ENCODE results near the gene PNPLA6. TPM values are rescaled to one million over a fixed set of nuclear protein-coding genes. Genes with fewer than 3 reads are reported as not detected.

The PNPLA6 gene
- total RNA-seq, 3 donors from 2014 or later (not counting 1 experiment from before 2014, with no cell fraction given) = 118 to 190 (median 125) TPM

- no peaks in the 10 kb centered on the region for H3K27me3 Mint-ChIP-seq (ENCODE audit: low read depth in 2 of 2)
- no peak overlapping the region for H3K4me3 Mint-ChIP-seq
- no peak for ATAC-seq
- H3K4me3 ChIP-seq (ENCODE audit: low read length) = no peak overlapping the region
- no peaks in the 10 kb centered on the region for H3K9me3 Mint-ChIP-seq
- H3K27ac Mint-ChIP-seq = peak overlapping the region in 1 of 2 donors; percentile 70
- DNase-seq = no peak
- H3K9me3 ChIP-seq (ENCODE audit: control insufficient read depth, insufficient read depth, low read length) = no peaks in the 10 kb centered on the region
- H3K27me3 ChIP-seq (ENCODE audit: control insufficient read depth, insufficient read depth, low read length) = no peaks in the 10 kb centered on the region
- WGBS (ENCODE audit: insufficient coverage) = 99% methylated on average over 24 of the region's 24 CpGs
- TF ChIP-seq CTCF (IDR thresholded peaks at IDR 0.05) = no peak
- H3K36me3 Mint-ChIP-seq = no peaks in the 10 kb centered on the region
- intact Hi-C loops (cut with micrococcal nuclease) = no loop called here
- peaks cover 33% of the 10 kb centered on the region for H3K36me3 ChIP-seq (ENCODE audit: control insufficient read depth, insufficient read depth, low read length)
- H3K4me1 ChIP-seq (ENCODE audit: control insufficient read depth, insufficient read depth, low read length) = peaks cover 20% of the 10 kb centered on the region
- H3K4me1 Mint-ChIP-seq = peaks cover 5 to 15% of the 10 kb centered on the region in 2 donors
- peak overlapping the region; percentile 24 for H3K27ac ChIP-seq (ENCODE audit: low read length)
These were observed 7.2 kb downstream of the PNPLA6 start for GRCh38 chr19:7542556-7543348.

- 21% methylated on average over 3 of the region's 3 CpGs for WGBS (ENCODE audit: insufficient coverage)
- no peak for TF ChIP-seq CTCF (IDR thresholded peaks at IDR 0.05)
- Histone ChIP-seq H3K9me3 (ENCODE audit: control insufficient read depth, insufficient read depth, low read length) (no peaks in the 10 kb centered on the region), H3K4me1 (ENCODE audit: control insufficient read depth, insufficient read depth, low read length) (peaks cover 20% of the 10 kb centered on the region), H3K36me3 (ENCODE audit: control insufficient read depth, insufficient read depth, low read length) (peaks cover 34% of the 10 kb centered on the region), H3K4me3 (ENCODE audit: low read length) (no peak overlapping the region), H3K27me3 (ENCODE audit: control insufficient read depth, insufficient read depth, low read length) (no peaks in the 10 kb centered on the region), H3K27ac (ENCODE audit: low read length) (peak overlapping the region; percentile 56)
- no peaks in the 10 kb centered on the region for H3K36me3 Mint-ChIP-seq
- DNase-seq (no peak), ATAC-seq (peak in 2 of 3 donors; percentile 34 to 87)
- intact Hi-C loops (cut with micrococcal nuclease) = no loop called here
- no peaks in the 10 kb centered on the region for H3K27me3 Mint-ChIP-seq (ENCODE audit: low read depth in 2 of 2)
- H3K4me3 Mint-ChIP-seq = no peak overlapping the region
- H3K9me3 Mint-ChIP-seq = no peaks in the 10 kb centered on the region
- H3K27ac Mint-ChIP-seq = peak overlapping the region in 1 of 2 donors; percentile 65
- peaks cover 5 to 15% of the 10 kb centered on the region in 2 donors for H3K4me1 Mint-ChIP-seq
These were observed 9.1 kb downstream of the PNPLA6 start for GRCh38 chr19:7544626-7545025.

- no peak overlapping the region for H3K4me3 ChIP-seq (ENCODE audit: low read length)
- Mint-ChIP-seq H3K4me1 (peaks cover 5 to 15% of the 10 kb centered on the region in 2 donors), H3K9me3 (no peaks in the 10 kb centered on the region), H3K27ac (peak overlapping the region in 1 of 2 donors; percentile 65), H3K36me3 (no peaks in the 10 kb centered on the region), H3K27me3 (ENCODE audit: low read depth in 2 of 2) (no peaks in the 10 kb centered on the region), H3K4me3 (no peak overlapping the region)
- no peaks in the 10 kb centered on the region for H3K9me3 ChIP-seq (ENCODE audit: control insufficient read depth, insufficient read depth, low read length)
- peaks cover 36% of the 10 kb centered on the region for H3K36me3 ChIP-seq (ENCODE audit: control insufficient read depth, insufficient read depth, low read length)
- intact Hi-C loops (cut with micrococcal nuclease) = no loop called here
- WGBS (ENCODE audit: insufficient coverage) = 73% methylated on average over 8 of the region's 8 CpGs
- DNase-seq (no peak), ATAC-seq (no peak)
- TF ChIP-seq CTCF (IDR thresholded peaks at IDR 0.05) = no peak
- H3K4me1 ChIP-seq (ENCODE audit: control insufficient read depth, insufficient read depth, low read length) = peaks cover 20% of the 10 kb centered on the region
- no peak overlapping the region for H3K27ac ChIP-seq (ENCODE audit: low read length)
- no peaks in the 10 kb centered on the region for H3K27me3 ChIP-seq (ENCODE audit: control insufficient read depth, insufficient read depth, low read length)
These were observed 9.8 kb downstream of the PNPLA6 start for GRCh38 chr19:7545300-7545699.
